ENCODE measurements around the gene CCDC91.

GRCh38 chr12:28192125-28192524 lies 1.9 kb downstream of the CCDC91 start:
- no peak for TF ChIP-seq CTCF (IDR thresholded peaks at IDR 0.05)
- TF ChIP-seq POLR2A (IDR thresholded peaks at IDR 0.05), result no peak
